ENCODE results near the gene FAT4.

DNA sequence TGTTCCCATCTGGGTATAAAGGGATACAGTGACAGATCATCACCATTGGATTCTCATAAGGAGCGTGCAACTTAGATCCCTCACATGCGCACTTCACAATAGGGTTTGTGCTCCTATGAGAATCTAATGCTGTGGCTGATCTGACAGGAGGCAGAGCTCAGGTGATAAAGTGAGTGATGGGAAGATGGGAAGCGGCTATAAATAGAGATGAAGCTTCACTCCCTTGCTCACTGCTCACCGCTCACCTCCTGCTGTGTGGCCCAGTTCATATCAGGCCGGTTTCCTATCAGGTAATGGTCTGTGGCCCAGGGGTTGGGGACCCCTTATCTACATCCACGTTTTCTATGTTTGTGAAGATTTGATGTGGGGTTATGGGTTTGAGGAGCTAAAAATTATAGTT, 43.7 kb downstream of the FAT4 start:
- TF ChIP-seq, protein P1, sequence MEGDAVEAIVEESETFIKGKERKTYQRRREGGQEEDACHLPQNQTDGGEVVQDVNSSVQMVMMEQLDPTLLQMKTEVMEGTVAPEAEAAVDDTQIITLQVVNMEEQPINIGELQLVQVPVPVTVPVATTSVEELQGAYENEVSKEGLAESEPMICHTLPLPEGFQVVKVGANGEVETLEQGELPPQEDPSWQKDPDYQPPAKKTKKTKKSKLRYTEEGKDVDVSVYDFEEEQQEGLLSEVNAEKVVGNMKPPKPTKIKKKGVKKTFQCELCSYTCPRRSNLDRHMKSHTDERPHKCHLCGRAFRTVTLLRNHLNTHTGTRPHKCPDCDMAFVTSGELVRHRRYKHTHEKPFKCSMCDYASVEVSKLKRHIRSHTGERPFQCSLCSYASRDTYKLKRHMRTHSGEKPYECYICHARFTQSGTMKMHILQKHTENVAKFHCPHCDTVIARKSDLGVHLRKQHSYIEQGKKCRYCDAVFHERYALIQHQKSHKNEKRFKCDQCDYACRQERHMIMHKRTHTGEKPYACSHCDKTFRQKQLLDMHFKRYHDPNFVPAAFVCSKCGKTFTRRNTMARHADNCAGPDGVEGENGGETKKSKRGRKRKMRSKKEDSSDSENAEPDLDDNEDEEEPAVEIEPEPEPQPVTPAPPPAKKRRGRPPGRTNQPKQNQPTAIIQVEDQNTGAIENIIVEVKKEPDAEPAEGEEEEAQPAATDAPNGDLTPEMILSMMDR (IDR thresholded peaks at IDR 0.05; ENCODE audit: low read depth, low read length): no peak
- TF ChIP-seq EZH2phosphoT487 (IDR thresholded peaks at IDR 0.05; ENCODE audit: low read depth): no peak
